HG03469 (cell line): ENCODE measurements around the gene PNPLA2.

Source experiments
- ATAC-seq: cut with Tn5 transposase; IDR thresholded peaks from one replicate; pipeline ENCODE4 v1.9.1; 2021; ENCODE audit warnings: mild to moderate bottlenecking, moderate library complexity, moderate number of reproducible peaks; ENCODE audit not compliant: unreplicated experiment

The PNPLA2 gene

DNA sequence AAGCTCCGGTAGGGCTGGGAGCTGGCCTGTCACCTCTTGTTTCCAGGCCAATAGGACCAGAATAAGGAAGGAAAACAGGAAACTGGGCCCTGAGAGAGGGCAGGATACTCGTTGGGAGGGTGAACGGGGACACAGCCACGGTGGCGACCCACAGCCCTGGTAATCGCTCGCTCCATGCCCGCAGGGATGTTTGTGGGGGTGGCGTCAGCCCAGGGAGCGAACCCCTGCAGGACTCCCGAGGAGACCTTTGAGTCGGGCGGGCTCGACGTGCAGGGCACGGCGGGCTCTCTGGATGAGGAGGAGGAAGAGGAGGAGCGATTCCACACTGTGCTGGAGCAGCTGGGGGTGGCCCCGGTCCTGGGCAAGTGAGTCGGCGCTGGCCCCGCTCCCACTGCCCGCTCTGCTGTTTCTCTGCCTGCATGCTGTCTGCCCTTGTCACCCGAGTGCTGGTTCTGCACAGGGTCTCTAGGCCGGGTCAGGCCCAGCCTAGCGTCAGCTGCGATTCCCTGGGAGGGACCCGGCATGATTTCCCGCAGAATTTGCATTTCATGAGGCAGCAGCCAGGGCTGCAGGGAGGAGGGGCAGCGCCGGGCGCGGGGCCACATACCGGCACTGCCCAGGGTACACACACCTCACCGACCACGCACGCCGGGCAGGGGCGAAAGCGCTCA, 10.6 kb downstream of the PNPLA2 start:
- no peak for ATAC-seq

DNA sequence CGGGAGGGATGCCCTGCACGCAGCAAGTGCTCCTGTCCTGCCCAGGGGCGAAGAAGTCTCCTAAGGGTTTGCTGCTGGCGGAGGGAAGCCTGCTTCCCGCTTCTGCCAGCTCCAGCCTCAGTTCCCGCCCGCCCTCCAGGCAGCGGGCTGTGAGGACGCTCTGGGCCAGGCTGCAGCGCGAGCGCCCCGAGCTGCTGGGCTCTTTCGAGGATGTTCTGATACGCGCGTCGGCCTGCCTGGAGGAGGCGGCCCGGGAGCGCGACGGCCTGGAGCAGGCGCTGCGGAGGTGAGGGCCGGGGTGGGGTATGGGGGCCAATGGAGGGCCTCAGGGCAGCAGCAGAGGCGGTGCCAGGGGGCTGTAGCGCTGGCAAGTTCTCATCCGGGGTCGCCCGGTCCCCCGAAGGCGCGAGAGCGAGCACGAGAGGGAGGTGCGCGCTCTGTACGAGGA, 11.2 kb downstream of the PNPLA2 start:
- no peak for ATAC-seq

DNA sequence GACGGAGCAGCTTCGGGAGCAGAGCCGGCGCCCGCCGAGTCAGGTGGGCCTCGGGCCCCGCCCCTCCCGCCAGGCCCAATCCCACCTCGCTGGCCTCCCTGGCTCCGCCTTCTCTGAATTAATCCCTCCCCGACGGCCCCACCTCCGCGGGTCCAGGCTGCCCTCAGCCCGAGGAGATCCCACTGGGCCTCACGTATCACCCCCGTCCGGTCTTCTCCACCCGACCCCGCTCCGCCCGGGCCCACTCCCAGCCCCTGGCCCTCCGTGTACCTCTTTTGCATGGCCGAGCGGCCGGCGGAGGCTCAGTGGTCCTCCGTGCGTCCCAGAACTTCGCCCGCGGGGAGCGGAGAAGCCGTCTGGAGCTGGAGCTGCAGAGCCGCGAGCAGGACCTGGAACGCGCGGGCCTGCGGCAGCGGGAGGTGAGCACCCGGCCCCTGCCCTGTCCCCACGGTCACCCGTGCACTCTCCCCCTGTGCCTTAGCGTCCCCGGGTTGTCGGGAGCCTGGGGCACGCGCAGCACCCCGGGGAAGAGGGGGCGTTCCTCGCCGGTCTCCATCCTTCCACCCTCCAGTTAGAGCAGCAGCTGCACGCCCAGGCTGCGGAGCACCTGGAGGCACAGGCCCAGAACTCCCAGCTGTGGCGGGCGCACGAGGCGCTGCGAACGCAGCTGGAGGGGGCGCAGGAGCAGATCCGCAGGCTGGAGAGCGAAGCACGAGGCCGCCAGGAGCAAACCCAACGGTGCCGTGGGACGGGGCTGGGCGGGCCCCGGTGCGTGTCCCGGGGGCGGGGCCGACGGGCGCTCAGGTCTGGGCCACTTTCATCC, 11.8 kb downstream of the PNPLA2 start:
- no peak for ATAC-seq

DNA sequence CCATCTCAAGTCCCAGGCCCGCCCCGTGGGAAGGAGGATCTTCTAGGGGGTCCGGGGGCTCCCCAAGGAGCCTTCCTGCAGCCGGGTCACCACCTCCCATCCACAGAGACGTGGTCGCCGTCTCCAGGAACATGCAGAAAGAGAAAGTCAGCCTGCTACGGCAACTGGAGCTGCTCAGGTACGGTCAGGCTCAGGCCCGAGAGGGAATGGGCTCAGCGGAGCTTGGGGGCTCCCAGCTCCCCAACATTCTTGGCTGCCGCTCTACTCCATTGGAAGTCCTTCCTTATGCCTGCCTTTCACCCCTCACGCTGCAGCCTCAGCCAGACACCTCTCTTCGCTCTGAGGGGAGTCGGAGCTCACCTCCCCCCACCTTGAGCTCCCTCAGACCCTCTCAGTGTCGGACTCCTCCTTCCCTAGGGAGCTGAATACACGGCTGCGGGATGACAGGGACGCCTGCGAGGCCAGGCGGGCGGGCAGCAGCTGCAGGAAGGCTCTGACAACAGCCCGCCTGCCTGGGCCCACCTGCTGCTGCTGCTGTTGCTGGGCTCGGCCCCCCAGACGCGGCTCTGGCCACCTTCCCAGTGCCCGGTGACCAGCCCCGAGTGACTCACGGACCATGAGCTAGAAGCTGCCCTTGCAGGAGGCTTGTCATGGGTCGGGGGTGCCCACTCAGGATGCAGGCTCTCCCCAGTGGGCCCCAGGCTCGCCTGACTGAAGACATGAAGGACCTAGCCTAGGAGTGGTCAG, 12.6 kb downstream of the PNPLA2 start:
- no peak for ATAC-seq

DNA sequence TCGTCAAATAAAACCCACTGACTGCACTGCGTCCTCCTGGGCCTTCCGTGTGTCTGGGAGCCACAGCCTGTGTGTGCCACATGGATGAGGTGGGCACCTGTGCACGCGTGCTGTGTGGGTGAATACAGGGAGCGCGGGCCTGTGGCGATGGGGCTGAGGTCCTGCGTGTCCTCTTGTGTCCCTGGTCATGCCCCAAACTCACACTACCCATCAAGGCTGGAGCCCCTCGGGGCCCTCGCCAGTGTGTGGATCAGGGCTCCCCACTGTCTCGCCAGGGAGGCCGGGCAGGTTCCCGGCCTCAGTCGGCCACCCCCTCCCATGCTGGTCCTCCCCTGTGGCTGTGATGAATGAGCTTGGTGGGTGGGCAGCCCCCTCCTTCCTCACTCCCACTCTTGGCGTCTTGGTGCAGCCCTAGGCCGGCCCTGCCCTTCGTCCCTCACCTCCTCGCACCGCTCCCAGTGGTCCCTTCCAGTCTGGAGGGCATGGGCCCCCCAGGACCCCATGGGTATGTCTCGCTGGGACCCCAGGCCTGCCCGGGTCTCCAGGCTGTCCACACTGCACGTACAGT, 13.3 kb downstream of the PNPLA2 start:
- ATAC-seq = no peak

DNA sequence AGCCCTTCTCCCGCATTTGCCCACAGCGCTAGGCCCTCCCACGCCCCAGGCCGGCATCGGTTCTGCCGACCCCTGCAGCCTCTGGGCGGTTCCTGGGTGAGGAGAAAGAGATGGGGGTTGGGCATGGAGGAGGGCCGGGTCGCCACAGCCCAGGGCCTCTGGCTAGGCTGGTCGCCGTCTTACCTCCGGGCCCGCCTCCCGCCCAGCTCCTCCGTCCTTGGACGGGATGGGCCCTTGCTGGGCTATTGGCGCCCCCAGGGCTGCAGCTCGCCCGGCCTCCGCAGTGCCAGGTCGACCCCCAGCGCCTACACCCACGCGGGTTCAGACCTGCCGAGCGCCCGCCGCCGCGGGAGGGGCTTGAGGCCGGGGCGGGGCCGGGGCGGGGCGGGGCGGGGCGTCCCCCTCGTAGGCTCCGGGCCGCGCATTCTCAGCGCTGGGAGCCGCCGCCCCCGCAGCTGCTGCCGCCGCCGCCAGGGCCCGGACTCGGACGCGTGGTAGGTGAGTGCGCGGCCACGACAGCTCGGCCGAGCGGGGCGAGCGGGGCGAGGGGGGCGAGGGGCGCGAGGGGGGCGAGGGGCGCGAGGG, 13.9 kb downstream of the PNPLA2 start, which contains the start of gene CD151:
TSS of gene CD151 (plus strand) at position 424 of the 585 bp plus-strand sequence. CDS start 3,118 bp downstream, outside the sequence.
- no peak for ATAC-seq

DNA sequence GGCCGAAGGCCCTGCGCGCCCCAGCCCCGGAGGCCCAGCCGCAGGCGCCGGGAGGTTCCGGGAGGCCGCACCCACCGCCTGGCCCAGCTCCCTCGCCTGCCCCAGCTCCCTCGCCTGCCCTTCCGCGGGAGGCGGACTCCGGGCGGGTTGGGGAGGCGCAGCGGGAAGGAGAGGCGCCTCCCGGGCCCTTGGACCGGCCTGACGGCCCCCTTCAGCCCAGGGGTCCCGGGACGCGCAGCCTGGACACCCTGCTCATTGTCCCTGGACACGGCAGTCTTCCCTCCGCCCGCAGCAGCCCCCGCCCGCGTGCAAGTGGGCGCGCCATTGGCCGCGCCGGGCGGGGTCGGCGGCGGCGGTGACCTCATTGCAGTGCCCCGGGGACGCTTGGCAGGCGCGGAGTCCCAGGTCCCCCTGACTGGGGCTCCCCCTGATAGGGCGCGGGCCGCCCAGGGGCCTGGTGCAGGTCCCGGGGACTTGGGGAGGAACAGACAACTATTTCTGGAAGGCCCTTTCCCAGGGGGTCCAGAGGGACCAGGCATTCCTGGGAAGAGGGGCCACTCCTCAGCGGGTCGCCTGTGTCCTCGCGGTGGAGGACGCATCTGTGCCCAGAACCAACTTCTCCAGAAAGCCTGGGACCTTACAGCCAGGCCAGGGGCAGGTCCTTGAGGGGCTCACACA, 14.5 kb downstream of the PNPLA2 start:
- ATAC-seq = no peak

DNA sequence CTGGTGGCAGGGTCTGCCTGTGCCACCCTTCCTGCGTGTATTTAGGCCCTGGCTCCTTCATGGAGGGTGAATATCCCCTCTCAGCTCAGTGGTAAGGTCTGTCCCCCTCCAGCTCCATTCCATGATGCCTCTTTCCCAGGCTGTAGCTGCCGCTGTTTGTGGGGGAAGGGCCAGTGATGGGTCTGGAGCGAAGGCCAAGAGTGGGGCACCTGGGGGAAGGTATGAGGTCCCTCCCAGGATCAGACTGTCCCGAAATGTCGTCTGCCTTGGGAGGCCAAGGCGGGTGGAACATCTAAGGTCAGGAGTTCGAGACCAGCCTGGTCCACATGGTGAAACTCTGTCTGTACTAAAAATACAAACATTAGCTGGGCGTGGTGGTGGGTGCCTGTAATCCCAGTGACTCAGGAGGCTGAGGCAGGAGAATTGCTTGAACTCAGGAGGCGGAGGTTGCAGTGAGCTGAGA, 15.2 kb downstream of the PNPLA2 start:
- ATAC-seq = no peak

DNA sequence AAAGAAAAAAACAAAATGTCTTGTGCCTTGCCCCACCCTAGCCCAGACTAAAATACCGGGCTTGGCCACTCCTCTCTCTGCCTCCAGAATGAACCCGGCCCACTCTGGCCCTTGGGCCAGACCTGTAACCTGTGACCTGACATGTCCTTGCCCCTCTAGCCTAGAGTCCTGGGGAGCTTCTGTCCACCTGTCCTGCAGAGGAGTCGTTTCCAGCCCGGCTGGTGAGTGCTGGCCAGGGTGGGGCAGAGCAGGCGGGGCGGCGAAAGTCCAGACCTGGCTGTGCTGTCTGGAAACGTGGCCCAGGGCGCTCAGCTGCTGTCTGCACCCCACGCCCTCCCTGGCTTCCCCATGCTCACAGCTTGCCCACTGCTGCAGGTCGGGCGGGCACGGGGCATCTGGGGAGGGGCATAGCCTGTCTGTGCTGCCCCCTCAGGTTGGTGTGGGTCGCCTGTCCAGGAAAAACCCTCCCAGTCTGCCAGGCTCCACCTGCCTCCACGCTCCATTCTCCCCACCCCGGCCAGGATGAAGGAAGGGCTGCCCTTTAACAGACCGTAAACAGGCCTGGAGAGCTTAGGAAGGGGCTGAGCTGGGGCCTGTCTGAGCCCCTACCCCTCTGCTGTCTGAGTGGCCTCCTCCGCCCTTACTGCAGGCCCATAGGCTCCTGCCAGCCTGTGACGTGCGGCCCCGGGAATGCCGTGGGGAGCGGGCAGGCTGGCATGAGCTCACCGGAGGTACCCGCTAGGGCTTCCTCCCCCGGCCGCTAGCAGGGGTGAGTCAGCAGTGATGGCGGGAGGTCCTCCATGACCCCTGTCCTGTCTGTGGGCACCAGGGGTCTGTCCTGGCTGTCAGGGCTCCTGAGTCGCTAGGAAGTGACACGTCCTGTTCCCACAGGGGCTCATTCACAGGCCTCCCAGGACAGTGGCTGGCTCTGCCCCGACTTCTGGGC, 15.9 kb downstream of the PNPLA2 start:
- ATAC-seq = no peak

DNA sequence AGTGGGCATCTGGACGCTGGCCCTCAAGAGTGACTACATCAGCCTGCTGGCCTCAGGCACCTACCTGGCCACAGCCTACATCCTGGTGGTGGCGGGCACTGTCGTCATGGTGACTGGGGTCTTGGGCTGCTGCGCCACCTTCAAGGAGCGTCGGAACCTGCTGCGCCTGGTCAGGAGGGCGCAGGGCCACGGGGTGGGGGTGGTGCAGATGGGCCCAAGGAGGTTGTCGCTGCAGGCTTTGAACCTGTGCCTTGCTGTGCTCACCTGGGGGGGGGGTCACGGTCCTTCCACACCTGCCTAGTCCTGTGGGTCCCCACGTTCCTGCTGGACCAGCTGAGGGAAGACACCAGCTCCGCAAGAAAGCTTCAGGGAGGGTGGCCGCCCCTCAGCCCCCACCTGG, 17.6 kb downstream of the PNPLA2 start:
- ATAC-seq = no peak

DNA sequence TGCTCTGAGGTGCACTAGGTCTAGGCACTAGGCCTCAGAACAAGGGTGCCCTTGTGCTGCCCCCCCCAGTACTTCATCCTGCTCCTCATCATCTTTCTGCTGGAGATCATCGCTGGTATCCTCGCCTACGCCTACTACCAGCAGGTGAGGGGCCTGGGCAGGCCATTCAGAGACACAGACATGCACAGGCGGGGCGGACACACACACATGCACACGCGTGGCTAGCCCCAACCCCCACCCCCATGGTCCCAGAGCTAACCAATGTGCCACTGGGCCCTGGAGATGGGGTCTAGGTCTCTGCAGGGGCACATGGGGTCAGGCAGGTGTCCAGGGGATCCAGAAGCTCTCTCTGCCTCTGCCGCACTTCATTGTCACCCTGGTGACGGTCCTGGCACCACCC, 18.0 kb downstream of the PNPLA2 start:
- no peak for ATAC-seq

DNA sequence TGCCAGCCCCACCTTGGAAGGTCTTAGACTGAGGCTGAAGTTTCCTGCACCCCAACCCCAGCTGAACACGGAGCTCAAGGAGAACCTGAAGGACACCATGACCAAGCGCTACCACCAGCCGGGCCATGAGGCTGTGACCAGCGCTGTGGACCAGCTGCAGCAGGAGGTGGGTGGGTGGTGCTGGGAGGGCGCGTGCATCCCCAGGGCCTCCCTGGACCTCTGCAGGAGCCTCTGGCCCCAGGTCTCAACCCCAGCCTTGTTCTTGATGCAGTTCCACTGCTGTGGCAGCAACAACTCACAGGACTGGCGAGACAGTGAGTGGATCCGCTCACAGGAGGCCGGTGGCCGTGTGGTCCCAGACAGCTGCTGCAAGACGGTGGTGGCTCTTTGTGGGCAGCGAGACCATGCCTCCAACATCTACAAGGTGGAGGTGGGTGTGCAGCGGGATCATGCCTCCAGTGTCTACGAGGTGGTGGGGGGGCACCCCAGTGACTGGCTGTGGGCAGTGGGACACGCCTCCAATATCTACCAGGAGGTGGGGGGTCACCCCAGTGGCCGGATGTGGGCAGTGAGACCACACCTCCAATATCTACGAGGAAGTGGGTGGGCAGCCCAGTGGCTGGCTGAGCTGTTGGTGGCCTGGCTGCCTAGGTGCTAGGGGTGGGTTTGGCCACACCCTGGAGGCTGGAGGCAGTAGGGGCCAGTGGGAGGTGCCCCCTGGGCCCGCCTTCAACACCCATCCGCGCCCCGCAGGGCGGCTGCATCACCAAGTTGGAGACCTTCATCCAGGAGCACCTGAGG, 18.7 kb downstream of the PNPLA2 start:
- ATAC-seq = no peak

DNA sequence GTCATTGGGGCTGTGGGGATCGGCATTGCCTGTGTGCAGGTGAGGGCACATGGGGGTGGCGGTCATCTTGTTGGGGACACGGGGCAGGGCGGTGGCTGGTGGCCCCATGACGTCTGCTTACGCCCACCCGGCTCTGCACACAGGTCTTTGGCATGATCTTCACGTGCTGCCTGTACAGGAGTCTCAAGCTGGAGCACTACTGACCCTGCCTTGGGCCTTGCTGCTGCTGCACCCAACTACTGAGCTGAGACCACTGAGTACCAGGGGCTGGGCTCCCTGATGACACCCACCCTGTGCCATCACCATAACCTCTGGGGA, 19.2 kb downstream of the PNPLA2 start:
- no peak for ATAC-seq

DNA sequence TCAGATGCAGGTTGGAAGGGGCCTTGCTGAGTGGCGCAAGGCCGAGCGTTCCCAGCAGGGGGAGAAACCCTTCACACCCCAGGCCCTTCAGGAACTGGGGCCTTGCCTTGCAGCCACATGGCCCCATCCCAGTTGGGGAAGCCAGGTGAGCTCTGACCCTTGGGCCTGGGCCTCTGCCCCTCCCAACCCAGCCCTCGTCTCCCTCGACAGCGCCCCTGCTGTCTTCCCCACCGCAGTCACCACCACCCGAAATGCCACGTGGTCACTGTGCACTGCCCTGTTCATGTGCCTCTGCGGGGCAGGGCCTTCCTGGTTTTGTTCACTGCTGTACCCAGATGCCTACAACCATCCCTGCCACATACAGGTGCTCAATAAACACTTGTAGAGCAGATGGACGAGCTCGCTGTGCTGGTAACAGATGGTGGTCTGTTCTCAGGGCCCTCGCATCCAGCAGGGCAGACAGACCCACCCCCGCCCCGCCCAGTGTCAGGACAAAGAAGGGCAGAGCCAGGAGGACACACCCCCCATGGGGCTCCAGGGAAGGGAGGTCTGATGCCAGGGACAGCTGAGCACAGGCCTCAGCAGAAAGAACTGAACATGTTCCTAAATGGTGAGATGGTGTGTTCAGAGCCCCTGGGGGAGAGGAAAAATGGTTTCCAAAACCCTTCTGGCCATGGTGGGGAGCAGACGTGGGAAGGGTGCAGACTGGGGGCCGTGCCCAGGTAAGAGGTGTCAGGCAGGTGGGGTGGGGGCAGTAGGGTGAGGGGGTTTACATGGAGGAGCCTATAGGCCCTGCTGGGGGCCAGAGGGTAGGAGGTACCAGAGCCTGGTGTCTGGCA, 19.9 kb downstream of the PNPLA2 start:
- ATAC-seq = no peak

DNA sequence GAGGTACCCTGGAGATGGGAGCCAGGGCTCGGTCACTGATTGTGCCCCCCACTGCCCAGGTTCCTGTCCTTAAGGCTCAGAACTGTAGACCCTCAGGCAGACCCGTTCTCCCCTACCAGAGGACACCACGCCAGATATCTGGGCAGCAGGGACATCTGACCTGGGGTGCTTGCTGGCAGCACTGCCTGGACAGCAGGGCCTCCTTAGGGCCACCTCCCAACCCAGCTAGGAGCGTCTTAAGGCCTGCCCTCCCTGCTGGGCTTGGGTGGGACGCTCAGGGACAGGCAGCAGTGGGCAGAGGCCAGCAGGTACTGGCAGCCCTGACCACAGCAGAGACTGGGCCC, 20.5 kb downstream of the PNPLA2 start:
- ATAC-seq = no peak

DNA sequence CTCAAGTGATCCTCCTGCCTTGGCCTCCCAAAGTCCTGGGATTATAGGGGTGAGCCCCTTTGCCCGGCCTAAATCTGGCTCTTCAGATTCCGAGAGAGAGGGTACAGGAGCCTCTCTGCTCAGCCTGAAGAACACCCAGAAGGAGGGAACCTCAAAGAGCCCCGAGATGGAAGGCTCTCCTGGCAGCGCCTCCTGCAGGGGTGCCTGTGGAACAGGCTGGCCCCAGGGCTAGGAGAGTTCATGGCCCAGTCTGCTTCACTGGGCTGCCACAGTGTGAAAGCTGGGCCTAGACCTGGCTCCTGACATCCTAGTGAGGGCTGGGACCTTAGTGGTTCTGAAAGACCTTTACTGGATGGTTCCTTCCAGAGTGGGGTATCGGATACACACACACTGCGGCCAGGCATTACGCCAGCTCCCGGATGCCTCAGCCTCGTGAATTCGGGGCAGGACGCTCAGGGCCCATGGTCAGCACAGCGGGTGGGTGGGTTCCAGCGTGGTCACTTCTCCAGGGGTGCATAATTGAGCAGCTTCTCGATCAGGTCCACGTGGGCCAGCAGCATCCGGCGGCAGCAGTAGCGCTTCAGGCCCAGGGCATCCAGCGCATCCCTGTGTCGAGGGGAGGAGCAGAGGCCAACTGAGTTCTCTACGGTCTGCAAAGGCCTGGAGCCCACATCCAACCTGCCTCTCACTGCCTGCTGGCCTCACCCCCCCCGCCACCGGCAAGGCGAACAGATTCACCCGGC, 21.3 kb downstream of the PNPLA2 start:
- no peak for ATAC-seq

DNA sequence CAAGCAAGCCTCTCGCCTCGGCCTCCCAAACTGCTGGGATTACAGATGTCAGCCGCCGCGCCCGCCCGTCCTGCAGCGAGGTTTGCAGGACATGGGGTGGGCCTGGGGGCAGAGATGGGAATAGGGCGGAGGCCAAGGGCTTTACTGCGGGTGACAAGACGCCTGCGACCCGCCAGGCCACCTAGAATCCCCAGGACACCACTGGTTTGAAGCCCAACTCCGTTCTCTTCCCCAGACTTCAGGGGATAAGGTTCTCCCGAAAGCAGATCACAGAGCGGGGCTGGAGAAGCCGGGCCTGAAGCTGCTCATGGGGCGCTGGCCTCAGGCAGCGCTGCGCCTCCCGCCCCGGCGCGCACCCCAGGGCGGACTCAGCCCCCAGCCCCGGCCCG, 23.3 kb downstream of the PNPLA2 start:
- ATAC-seq = no peak
